Central memory CD4-positive, alpha-beta T cell (primary cell): ENCODE data around the gene FLRT2.

Source experiments
- DNase-seq: peaks from one replicate; pipeline ENCODE4 v3.0.0; 2022

Gene FLRT2

GRCh38 chr14:85686908-85687307 lies 157.0 kb downstream of the FLRT2 start:
- DNase-seq, result no peak

GRCh38 chr14:85687456-85687855 lies 157.5 kb downstream of the FLRT2 start:
- no peak for DNase-seq

- DNase-seq, result no peak
Observed at GRCh38 chr14:85688006-85688405, 158.1 kb downstream of the FLRT2 start.

GRCh38 chr14:85695300-85695699 lies 165.4 kb downstream of the FLRT2 start:
- no peak for DNase-seq

GRCh38 chr14:85701116-85701515 lies 171.2 kb downstream of the FLRT2 start:
- no peak for DNase-seq

GRCh38 chr14:85701763-85702162 lies 171.8 kb downstream of the FLRT2 start:
- no peak for DNase-seq

GRCh38 chr14:85702191-85702590 lies 172.2 kb downstream of the FLRT2 start:
- no peak for DNase-seq

GRCh38 chr14:85702997-85703396 lies 173.1 kb downstream of the FLRT2 start:
- DNase-seq, result no peak
